ENCODE data around the gene CDKN1B. TPM values are rescaled to one million over a fixed set of nuclear protein-coding genes. Genes with fewer than 3 reads are reported as not detected.

The CDKN1B gene
- polyA plus RNA-seq, 1 experiment, result 23.1 TPM

- Histone ChIP-seq H3K9me3 (ENCODE audit: control insufficient read depth, insufficient read depth, low read length) (peaks cover 9% of the 10 kb centered on the region; the same call in 1 of the 2 replicates), H3K27ac (ENCODE audit: low read depth, low read length) (no peak overlapping the region), H3K27me3 (ENCODE audit: control insufficient read depth, insufficient read depth, low read length) (no peaks in the 10 kb centered on the region), H3K4me3 (ENCODE audit: low read depth, low read length) (peak overlapping the region; percentile 86)
- DNase-seq (ENCODE audit: low read depth, low spot score), result no peak
- TF ChIP-seq CTCF (IDR thresholded peaks at IDR 0.05; ENCODE audit: low read depth, low read length), result no peak
- POLR2A ChIA-PET, result interaction anchor here (1.1 kb wide), 1 partner anchor 14 kb away, joined by 6 read pairs; no protein-coding TSS in a partner anchor
- CTCF ChIA-PET, result interaction anchor here (0.5 to 2.0 kb wide), 3 partner anchors 15 to 66 kb away, joined by 3 to 18 read pairs (median 5); no protein-coding TSS in a partner anchor
Observed at GRCh38 chr12:12721814-12722434, 4.8 kb downstream of the CDKN1B start.

GRCh38 chr12:12722435-12723148 is 5.4 kb downstream of the CDKN1B start:
- ChIA-PET CTCF (interaction anchor here (1.9 to 2.0 kb wide), 2 partner anchors 15 to 66 kb away, joined by 5 to 18 read pairs; no protein-coding TSS in a partner anchor), POLR2A (interaction anchor here (1.1 kb wide), 1 partner anchor 14 kb away, joined by 6 read pairs; no protein-coding TSS in a partner anchor)
- Histone ChIP-seq H3K27me3 (ENCODE audit: control insufficient read depth, insufficient read depth, low read length) (no peaks in the 10 kb centered on the region), H3K27ac (ENCODE audit: low read depth, low read length) (no peak overlapping the region), H3K4me3 (ENCODE audit: low read depth, low read length) (peak overlapping the region; percentile 86), H3K9me3 (ENCODE audit: control insufficient read depth, insufficient read depth, low read length) (peaks cover 5% of the 10 kb centered on the region; the same call in 1 of the 2 replicates)
- TF ChIP-seq CTCF (IDR thresholded peaks at IDR 0.05; ENCODE audit: low read depth, low read length), result no peak
- DNase-seq (ENCODE audit: low read depth, low spot score), result no peak

GRCh38 chr12:12723149-12723680 is 6.0 kb downstream of the CDKN1B start:
- TF ChIP-seq CTCF (IDR thresholded peaks at IDR 0.05; ENCODE audit: low read depth, low read length), result no peak
- no peaks in the 10 kb centered on the region for H3K9me3 ChIP-seq (ENCODE audit: control insufficient read depth, insufficient read depth, low read length)
- no peaks in the 10 kb centered on the region for H3K27me3 ChIP-seq (ENCODE audit: control insufficient read depth, insufficient read depth, low read length)
- H3K4me3 ChIP-seq (ENCODE audit: low read depth, low read length), result peak overlapping the region; percentile 86
- ChIA-PET CTCF (no interaction called here), POLR2A (no interaction called here)
- no peak for DNase-seq (ENCODE audit: low read depth, low spot score)
- peak overlapping the region; percentile 84 for H3K27ac ChIP-seq (ENCODE audit: low read depth, low read length)

- CTCF ChIA-PET, result interaction anchor here (2.7 kb wide), 1 partner anchor 13 kb away, joined by 17 read pairs; no protein-coding TSS in a partner anchor
- Histone ChIP-seq H3K9me3 (ENCODE audit: control insufficient read depth, insufficient read depth, low read length) (no peaks in the 10 kb centered on the region), H3K4me3 (ENCODE audit: low read depth, low read length) (peak overlapping the region; percentile 86), H3K27me3 (ENCODE audit: control insufficient read depth, insufficient read depth, low read length) (no peaks in the 10 kb centered on the region), H3K27ac (ENCODE audit: low read depth, low read length) (peak overlapping the region; percentile 98)
- DNase-seq (ENCODE audit: low read depth, low spot score), result no peak
- no peak for TF ChIP-seq CTCF (IDR thresholded peaks at IDR 0.05; ENCODE audit: low read depth, low read length)
- POLR2A ChIA-PET, result interaction anchor here (0.9 to 4.9 kb wide), 3 partner anchors 9 to 63 kb away, joined by 3 to 54 read pairs (median 3); no protein-coding TSS in a partner anchor
Observed at GRCh38 chr12:12723681-12724420, 6.7 kb downstream of the CDKN1B start.

Measured in AG04450 (cell line).